Loucy (cell line): ENCODE measurements around the gene TPO.

ENCODE experiments used
- H2AFZ ChIP-seq: fragments of 200-600 bp; sonication (generic); 2 replicates; pipeline ENCODE4 v1.6.0; 2016; ENCODE audit warnings: antibody characterized with exemption, mild to moderate bottlenecking, low read length, moderate library complexity
- H3F3A ChIP-seq: fragments of 200-600 bp; 2 replicates; pipeline ENCODE4 v1.6.0; 2016; ENCODE audit warnings: antibody characterized with exemption, low read depth, mild to moderate bottlenecking
- H3K27me3 ChIP-seq: fragments of 200-600 bp; sonication (generic); 2 replicates; pipeline ENCODE4 v1.6.1; 2014; ENCODE audit warnings: low read length, mild to moderate bottlenecking; ENCODE audit not compliant: insufficient read depth, poor library complexity, severe bottlenecking
- H3K36me3 ChIP-seq: fragments of 200-600 bp; sonication (generic); 2 replicates; pipeline ENCODE4 v1.6.1; 2016; ENCODE audit warnings: low read length; ENCODE audit not compliant: insufficient read depth
- H3K4me1 ChIP-seq: fragments of 200-600 bp; sonication (generic); 2 replicates; pipeline ENCODE4 v1.5.1; 2014; ENCODE audit warnings: low read length, mild to moderate bottlenecking; ENCODE audit not compliant: insufficient read depth, poor library complexity, severe bottlenecking
- H3K4me2 ChIP-seq: fragments of 200-600 bp; sonication (generic); 2 replicates; pipeline ENCODE4 v1.6.0; 2014; ENCODE audit warnings: antibody characterized with exemption, low read length, low read depth, mild to moderate bottlenecking; ENCODE audit not compliant: poor library complexity, severe bottlenecking
- H3K4me3 ChIP-seq: fragments of 200-600 bp; sonication (generic); 2 replicates; pipeline ENCODE4 v1.5.1; 2014; ENCODE audit warnings: low read length, mild to moderate bottlenecking, mixed read lengths; ENCODE audit not compliant: poor library complexity, severe bottlenecking
- H3K79me2 ChIP-seq: fragments of 200-600 bp; sonication (generic); 2 replicates; pipeline ENCODE4 v1.6.1; 2014; ENCODE audit warnings: low read length; ENCODE audit not compliant: insufficient read depth
- H3K9ac ChIP-seq: fragments of 200-600 bp; sonication (generic); 2 replicates; pipeline ENCODE4 v1.6.0; 2014; ENCODE audit warnings: mild to moderate bottlenecking, low read depth, low read length, moderate library complexity; ENCODE audit not compliant: poor library complexity, severe bottlenecking
- H3K9me2 ChIP-seq: fragments of 200-600 bp; sonication (generic); replicated peaks from 2 replicates; pipeline ENCODE4 v1.6.1; 2016; ENCODE audit warnings: low read depth, low read length, mixed read lengths
- H3K9me3 ChIP-seq: fragments of 200-600 bp; sonication (generic); 2 replicates; pipeline ENCODE4 v1.6.1; 2014; ENCODE audit warnings: mild to moderate bottlenecking, antibody characterized with exemption, low read length, low read depth; ENCODE audit not compliant: insufficient read depth
- H4K20me1 ChIP-seq: fragments of 200-600 bp; sonication (generic); 2 replicates; pipeline ENCODE4 v1.6.0; 2014; ENCODE audit warnings: antibody characterized with exemption, low read length, mild to moderate bottlenecking; ENCODE audit not compliant: insufficient read depth, poor library complexity, severe bottlenecking
- CTCF ChIP-seq: fragments of 200-600 bp; sonication (generic); conservative IDR thresholded peaks from 2 replicates; pipeline ENCODE4 v1.5.1; 2014; ENCODE audit warnings: mild to moderate bottlenecking, antibody characterized with exemption, low read length
- EZH2phosphoT487 ChIP-seq: fragments of 200-600 bp; IDR thresholded peaks from 2 replicates; pipeline ENCODE4 v1.6.1; 2018; ENCODE audit warnings: antibody characterized with exemption, mild to moderate bottlenecking, moderate library complexity, borderline replicate concordance

TPO gene

DNA sequence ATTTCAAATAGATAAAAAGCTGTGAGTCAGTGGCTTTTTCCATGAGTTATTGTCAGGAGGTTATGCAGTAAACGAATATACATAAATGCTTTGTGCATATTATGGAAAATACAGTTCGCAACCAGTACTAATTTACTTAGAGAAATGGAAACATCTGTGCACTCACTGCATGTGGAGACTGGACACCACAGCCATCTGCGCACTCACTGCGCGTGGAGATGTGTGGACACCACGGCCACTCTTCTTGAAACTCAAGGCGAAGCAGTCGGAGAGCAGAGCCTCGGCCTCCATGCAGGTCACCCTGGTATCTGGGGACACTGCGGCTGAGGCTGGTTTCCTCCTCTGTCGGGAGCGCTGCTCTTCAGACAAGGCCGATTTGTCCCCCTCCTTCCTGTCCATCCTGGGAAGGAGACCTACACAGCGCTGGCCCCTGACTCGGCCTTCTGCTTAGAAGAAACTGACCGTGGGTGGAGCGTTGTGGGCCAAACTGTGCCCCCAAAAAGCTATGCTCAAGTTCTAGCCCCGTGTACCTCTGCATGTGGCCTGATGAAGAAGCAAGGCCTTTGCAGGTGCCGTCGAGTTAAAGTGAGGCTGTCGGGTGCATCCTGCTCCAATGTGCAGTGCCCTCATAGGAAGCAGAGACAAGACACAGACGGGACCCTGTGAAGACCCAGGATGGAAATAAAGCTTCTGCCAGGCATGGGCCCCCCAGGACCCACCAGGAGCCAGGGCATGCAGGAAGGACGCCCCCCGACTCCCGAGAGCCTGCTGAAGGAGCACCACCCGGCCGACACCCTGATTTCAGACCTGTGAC is 88.0 kb downstream of the TPO start:
- H3K4me3 ChIP-seq = no peak overlapping the region
- H3K79me2 ChIP-seq = no peaks in the 10 kb centered on the region
- H3K4me2 ChIP-seq = no peak overlapping the region
- no peak for TF ChIP-seq EZH2phosphoT487
- no peaks in the 10 kb centered on the region for H3K36me3 ChIP-seq
- H2AFZ ChIP-seq = no peak overlapping the region
- H3K27me3 ChIP-seq = no peaks in the 10 kb centered on the region
- H3K9me2 ChIP-seq = no peaks in the 10 kb centered on the region
- no peaks in the 10 kb centered on the region for H3K9me3 ChIP-seq
- H3K4me1 ChIP-seq = no peaks in the 10 kb centered on the region
- no peaks in the 10 kb centered on the region for H4K20me1 ChIP-seq
- H3F3A ChIP-seq = no peaks in the 10 kb centered on the region
- no peak overlapping the region for H3K9ac ChIP-seq

DNA sequence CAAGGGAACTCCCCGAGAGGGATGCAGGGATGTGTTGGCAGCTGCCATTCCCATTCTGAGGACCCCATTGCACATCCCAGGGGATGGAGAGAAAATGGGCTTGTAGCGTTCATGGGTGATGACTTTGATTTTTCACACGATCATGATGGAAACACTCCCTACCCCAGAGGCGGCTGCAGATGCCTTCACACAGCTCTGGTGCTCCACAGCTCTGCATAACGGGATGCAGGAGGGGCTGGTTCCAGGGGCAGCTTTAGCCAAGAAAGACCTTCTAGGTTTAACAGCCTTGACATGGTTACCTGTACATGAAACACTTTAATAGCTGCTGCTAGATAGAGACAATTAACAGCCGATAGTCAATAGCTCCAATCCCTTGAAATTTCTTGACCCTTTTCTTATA is 88.7 kb downstream of the TPO start:
- H3K27me3 ChIP-seq = no peaks in the 10 kb centered on the region
- H3K79me2 ChIP-seq = no peaks in the 10 kb centered on the region
- H3K9ac ChIP-seq = no peak overlapping the region
- H2AFZ ChIP-seq = no peak overlapping the region
- no peak overlapping the region for H3K4me2 ChIP-seq
- H4K20me1 ChIP-seq = no peaks in the 10 kb centered on the region
- no peaks in the 10 kb centered on the region for H3K9me2 ChIP-seq
- no peak overlapping the region for H3K4me3 ChIP-seq
- H3F3A ChIP-seq = no peaks in the 10 kb centered on the region
- no peaks in the 10 kb centered on the region for H3K4me1 ChIP-seq
- H3K36me3 ChIP-seq = no peaks in the 10 kb centered on the region
- no peak for TF ChIP-seq CTCF
- no peaks in the 10 kb centered on the region for H3K9me3 ChIP-seq

DNA sequence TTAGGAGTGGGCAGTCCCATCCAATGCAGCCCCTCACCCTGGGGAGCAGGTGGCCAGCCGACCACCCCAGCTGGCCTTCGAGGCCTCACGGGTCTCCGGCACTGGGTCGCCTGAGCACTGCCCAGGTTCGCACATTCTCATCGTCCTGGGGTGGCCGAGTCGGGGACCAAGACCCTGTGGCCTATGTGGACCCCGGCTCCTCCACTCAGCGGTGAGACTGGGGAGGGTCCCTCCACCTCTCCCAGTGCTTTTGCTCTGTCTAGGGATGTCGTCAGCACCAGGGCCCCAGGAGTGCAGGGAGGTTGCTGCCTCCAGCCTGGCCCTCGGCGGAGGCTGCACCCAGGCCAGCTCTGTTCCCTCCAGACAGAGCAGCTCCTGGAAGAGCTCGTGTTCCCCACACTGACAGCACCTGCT is 89.6 kb downstream of the TPO start:
- no peaks in the 10 kb centered on the region for H3K36me3 ChIP-seq
- H4K20me1 ChIP-seq = no peaks in the 10 kb centered on the region
- H3F3A ChIP-seq = no peaks in the 10 kb centered on the region
- H3K4me2 ChIP-seq = no peak overlapping the region
- H3K27me3 ChIP-seq = no peaks in the 10 kb centered on the region
- no peak overlapping the region for H3K9ac ChIP-seq
- H3K9me2 ChIP-seq = no peaks in the 10 kb centered on the region
- no peak overlapping the region for H2AFZ ChIP-seq
- H3K9me3 ChIP-seq = no peaks in the 10 kb centered on the region
- no peak overlapping the region for H3K4me3 ChIP-seq
- TF ChIP-seq EZH2phosphoT487 (no peak), CTCF (no peak)
- H3K4me1 ChIP-seq = no peaks in the 10 kb centered on the region
- no peaks in the 10 kb centered on the region for H3K79me2 ChIP-seq
